Measurements from ENCODE around the gene MYH3. TPM values are rescaled to one million over a fixed set of nuclear protein-coding genes. Genes with fewer than 3 reads are reported as not detected.

MYH3 gene
- total RNA-seq, 1 experiment from 2014 or later, result 2.1 TPM

DNA sequence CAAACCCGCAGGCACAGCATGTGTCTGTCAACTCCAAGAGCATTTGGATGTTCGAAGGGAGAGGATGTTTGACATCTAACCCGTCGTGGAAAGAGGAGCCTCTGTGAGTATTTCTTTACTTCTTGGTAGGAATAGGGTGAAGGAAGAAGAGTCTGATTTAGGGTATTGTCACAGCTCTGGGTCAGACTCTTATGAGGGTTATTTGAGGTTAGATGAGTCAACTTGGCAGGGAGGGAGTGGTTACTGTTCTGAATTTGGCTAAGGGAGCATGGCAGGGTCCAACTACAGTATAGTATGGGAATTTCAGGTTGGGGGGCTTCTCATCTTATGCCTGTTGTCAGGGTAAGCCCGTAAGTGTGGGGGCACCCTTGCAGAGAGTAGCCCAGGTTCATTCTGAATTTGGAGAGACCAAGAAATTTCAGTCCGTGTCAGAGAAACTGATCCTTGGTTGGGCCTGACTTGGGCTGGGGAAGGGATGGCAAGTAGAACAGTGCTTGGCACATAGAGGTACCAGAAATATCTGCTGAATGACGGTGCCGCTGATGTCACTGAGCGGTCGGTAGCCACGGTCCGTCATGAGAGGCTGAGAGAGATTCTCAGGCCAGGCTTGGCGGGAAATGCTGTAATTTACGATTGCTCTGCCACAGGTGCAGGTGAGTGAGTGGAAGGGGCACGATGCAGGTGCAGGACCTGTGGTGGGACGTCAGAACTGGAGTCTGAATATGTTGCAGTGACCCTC is 43.2 kb downstream of the MYH3 start:
- CTCF ChIA-PET, result interaction anchor here (0.5 to 14.5 kb wide), 27 partner anchors 9 to 882 kb away, joined by 3 to 337 read pairs (median 3); no protein-coding TSS in a partner anchor
- no peak for DNase-seq (ENCODE audit: unreplicated experiment)
- Mint-ChIP-seq H3K27me3 (ENCODE audit: insufficient read depth, unreplicated experiment) (no peaks in the 10 kb centered on the region), H3K36me3 (ENCODE audit: insufficient read depth, unreplicated experiment) (no peaks in the 10 kb centered on the region), H3K4me1 (ENCODE audit: insufficient read depth, unreplicated experiment) (peaks cover 23% of the 10 kb centered on the region), H3K9me3 (ENCODE audit: unreplicated experiment) (no peaks in the 10 kb centered on the region), H3K27ac (ENCODE audit: low read depth, unreplicated experiment) (peak overlapping the region; percentile 4), H3K4me3 (ENCODE audit: unreplicated experiment) (no peak overlapping the region)
- TF ChIP-seq, protein P1, sequence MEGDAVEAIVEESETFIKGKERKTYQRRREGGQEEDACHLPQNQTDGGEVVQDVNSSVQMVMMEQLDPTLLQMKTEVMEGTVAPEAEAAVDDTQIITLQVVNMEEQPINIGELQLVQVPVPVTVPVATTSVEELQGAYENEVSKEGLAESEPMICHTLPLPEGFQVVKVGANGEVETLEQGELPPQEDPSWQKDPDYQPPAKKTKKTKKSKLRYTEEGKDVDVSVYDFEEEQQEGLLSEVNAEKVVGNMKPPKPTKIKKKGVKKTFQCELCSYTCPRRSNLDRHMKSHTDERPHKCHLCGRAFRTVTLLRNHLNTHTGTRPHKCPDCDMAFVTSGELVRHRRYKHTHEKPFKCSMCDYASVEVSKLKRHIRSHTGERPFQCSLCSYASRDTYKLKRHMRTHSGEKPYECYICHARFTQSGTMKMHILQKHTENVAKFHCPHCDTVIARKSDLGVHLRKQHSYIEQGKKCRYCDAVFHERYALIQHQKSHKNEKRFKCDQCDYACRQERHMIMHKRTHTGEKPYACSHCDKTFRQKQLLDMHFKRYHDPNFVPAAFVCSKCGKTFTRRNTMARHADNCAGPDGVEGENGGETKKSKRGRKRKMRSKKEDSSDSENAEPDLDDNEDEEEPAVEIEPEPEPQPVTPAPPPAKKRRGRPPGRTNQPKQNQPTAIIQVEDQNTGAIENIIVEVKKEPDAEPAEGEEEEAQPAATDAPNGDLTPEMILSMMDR (IDR thresholded peaks at IDR 0.05; ENCODE audit: unreplicated experiment), result no peak
- no TSS peak for BruUV-seq (replicated peaks)
- intact Hi-C loops (cut with micrococcal nuclease), result loop anchor here (1.0 kb wide), 4 partner anchors 287 to 690 kb away; no protein-coding TSS in a partner anchor
- POLR2A ChIA-PET, result interaction anchor here (1.2 kb wide), 1 partner anchor 281 kb away, joined by 3 read pairs; no protein-coding TSS in a partner anchor

DNA sequence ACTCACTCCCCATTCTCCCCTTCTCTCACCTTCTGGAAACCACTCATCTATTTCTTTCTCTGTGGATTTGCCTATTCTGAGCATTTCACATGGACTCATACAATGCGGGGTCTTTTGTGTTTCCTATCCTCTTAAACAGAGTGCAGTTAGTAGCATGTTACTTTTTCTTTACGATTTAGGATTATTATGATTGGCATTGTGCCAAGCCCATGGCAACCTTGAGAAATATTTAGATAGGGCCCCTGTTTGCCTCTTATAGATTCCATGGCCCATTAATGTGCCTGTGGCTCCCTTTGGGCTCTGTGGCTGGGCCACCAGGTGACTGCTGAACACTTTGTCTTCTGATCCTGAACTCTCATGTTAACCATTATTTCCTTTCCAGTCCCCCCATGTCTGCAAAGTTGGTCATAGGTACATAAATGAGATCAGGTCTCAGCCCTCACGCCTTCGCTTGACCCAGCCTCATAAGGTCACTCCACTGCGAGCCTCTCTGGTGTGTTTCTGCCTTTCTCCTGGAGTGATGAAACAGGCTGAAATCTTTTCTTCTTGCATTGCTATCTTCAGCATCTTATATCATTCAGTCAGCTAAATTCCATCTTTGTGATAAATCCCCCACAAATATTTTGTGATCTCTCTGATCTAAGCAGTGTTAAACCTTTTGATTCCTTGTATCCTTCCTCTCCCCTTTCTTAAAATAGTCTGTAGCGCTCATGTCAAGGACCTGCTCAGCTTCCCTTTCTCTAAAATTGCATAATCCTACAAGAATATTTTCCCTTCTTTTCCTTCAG is 44.0 kb downstream of the MYH3 start:
- intact Hi-C loops (cut with micrococcal nuclease), result no loop called here
- Mint-ChIP-seq H3K27me3 (ENCODE audit: insufficient read depth, unreplicated experiment) (no peaks in the 10 kb centered on the region), H3K36me3 (ENCODE audit: insufficient read depth, unreplicated experiment) (no peaks in the 10 kb centered on the region), H3K9me3 (ENCODE audit: unreplicated experiment) (no peaks in the 10 kb centered on the region), H3K4me3 (ENCODE audit: unreplicated experiment) (no peak overlapping the region), H3K27ac (ENCODE audit: low read depth, unreplicated experiment) (peak overlapping the region; percentile 4), H3K4me1 (ENCODE audit: insufficient read depth, unreplicated experiment) (peaks cover 20% of the 10 kb centered on the region)
- TF ChIP-seq, protein P1 (IDR thresholded peaks at IDR 0.05; ENCODE audit: unreplicated experiment), result no peak
- no peak for DNase-seq (ENCODE audit: unreplicated experiment)
- ChIA-PET POLR2A (no interaction called here), CTCF (interaction anchor here (0.6 to 14.5 kb wide), 13 partner anchors 10 to 869 kb away, joined by 3 to 337 read pairs (median 4); no protein-coding TSS in a partner anchor)
- no TSS peak for BruUV-seq (replicated peaks)

DNA sequence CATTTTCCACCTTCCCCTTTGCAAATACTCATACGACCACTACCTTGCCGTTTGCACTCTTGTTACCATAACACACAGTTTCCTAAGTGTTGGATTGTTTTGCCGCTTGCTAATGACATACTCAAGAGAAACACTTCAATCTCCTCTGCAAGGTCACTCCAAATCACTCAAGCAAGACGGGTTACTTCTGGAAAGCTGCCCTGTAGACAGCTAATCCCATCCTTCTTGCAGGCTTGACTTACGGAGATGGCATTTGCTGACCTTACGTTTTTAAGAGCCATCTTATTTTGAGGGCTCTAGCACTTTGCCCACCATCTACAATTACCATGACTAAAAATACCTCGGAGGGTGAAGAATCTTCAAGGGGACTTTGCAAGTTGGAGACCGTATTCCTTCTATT is 46.2 kb downstream of the MYH3 start:
- BruUV-seq (replicated peaks), result no TSS peak
- intact Hi-C loops (cut with micrococcal nuclease), result no loop called here
- H3K4me1 Mint-ChIP-seq (ENCODE audit: insufficient read depth, unreplicated experiment), result peaks cover 18% of the 10 kb centered on the region
- H3K27me3 Mint-ChIP-seq (ENCODE audit: insufficient read depth, unreplicated experiment), result no peaks in the 10 kb centered on the region
- TF ChIP-seq, protein P1 (IDR thresholded peaks at IDR 0.05; ENCODE audit: unreplicated experiment), result no peak
- H3K27ac Mint-ChIP-seq (ENCODE audit: low read depth, unreplicated experiment), result no peak overlapping the region
- ChIA-PET CTCF (interaction anchor here (0.6 to 14.5 kb wide), 5 partner anchors 23 to 1376 kb away, joined by 3 to 337 read pairs (median 189); no protein-coding TSS in a partner anchor), POLR2A (no interaction called here)
- no peaks in the 10 kb centered on the region for H3K9me3 Mint-ChIP-seq (ENCODE audit: unreplicated experiment)
- H3K4me3 Mint-ChIP-seq (ENCODE audit: unreplicated experiment), result no peak overlapping the region
- no peak for DNase-seq (ENCODE audit: unreplicated experiment)
- no peaks in the 10 kb centered on the region for H3K36me3 Mint-ChIP-seq (ENCODE audit: insufficient read depth, unreplicated experiment)

DNA sequence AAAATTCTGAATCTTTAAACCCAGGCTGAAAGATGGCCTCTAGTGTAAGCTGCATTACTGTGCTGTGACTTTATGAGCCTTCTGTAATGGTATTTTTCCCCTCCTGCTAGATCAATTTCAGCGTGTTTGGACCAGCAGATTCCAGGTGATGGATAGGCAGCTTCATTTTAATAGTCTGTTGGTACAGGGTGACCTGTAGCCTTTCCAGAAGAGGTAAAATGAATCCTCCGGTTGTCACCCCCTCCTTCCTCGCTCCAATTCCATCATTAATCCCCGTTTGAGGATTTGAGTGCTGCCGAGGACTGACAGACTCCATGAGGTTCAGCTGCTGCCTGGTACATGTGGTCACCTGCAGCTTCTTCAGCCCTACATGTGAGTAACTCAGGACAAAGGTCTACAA is 48.9 kb downstream of the MYH3 start:
- Mint-ChIP-seq H3K9me3 (ENCODE audit: unreplicated experiment) (no peaks in the 10 kb centered on the region), H3K27ac (ENCODE audit: low read depth, unreplicated experiment) (no peak overlapping the region), H3K4me1 (ENCODE audit: insufficient read depth, unreplicated experiment) (peaks cover 8% of the 10 kb centered on the region), H3K36me3 (ENCODE audit: insufficient read depth, unreplicated experiment) (no peaks in the 10 kb centered on the region), H3K4me3 (ENCODE audit: unreplicated experiment) (no peak overlapping the region), H3K27me3 (ENCODE audit: insufficient read depth, unreplicated experiment) (peaks cover under 1% of the 10 kb centered on the region)
- DNase-seq (ENCODE audit: unreplicated experiment), result no peak
- no TSS peak for BruUV-seq (replicated peaks)
- POLR2A ChIA-PET, result no interaction called here
- CTCF ChIA-PET, result interaction anchor here (1.0 to 1.9 kb wide), 4 partner anchors 9 to 678 kb away, joined by 3 to 18 read pairs (median 4); no protein-coding TSS in a partner anchor
- intact Hi-C loops (cut with micrococcal nuclease), result no loop called here
- TF ChIP-seq, protein P1 (IDR thresholded peaks at IDR 0.05; ENCODE audit: unreplicated experiment), result no peak
